Keratinocyte (primary cell): Measurements from ENCODE around the gene PACS2.

Source experiments
- CTCF ChIP-seq, 3 experiments: IDR thresholded peaks in 1 of 3; conservative IDR thresholded peaks in 1 of 3; optimal IDR thresholded peaks in 1 of 3; 2 replicates in 2 of 3; 3 replicates in 1 of 3; pipeline versions ENCODE3 to v1.5.1; 2011; ENCODE audit warnings: low read length in 3 of 3, mild to moderate bottlenecking in 3 of 3, moderate library complexity in 2 of 3, control low read depth in 1 of 3, inconsistent platforms in 1 of 3; ENCODE audit not compliant: insufficient read depth in 2 of 3; ENCODE audit errors: extremely low read depth in 1 of 3
- EZH2 ChIP-seq: IDR thresholded peaks from one replicate; pipeline ENCODE4 v1.6.1; 2012; ENCODE audit warnings: inconsistent platforms, mild to moderate bottlenecking, low read length, moderate library complexity

- TF ChIP-seq CTCF (optimal IDR thresholded peaks at IDR 0.05 in 1 of 3, IDR thresholded peaks at IDR 0.05 in 1 of 3, conservative IDR thresholded peaks at IDR 0.05 in 1 of 3; ENCODE audit: extremely low read depth in 1 of 3, insufficient read depth in 2 of 3, low read length in 3 of 3) (no peak), EZH2 (no peak)
Measured at GRCh38 chr14:105387530-105387922, 73.0 kb downstream of the PACS2 start.
